PC-3 (cell line): ENCODE data around the gene PPP1R12B.
"Not testable (repeated sequence)": the region's sequence is repeated elsewhere in the genome, so short reads cannot be mapped to it uniquely, and the experiment has no call there.

ENCODE experiments used
- EZH2 ChIP-seq: fragments of 300-600 bp; sonication (generic); IDR thresholded peaks from one replicate; pipeline ENCODE4 v1.6.1; 2017; ENCODE audit warnings: antibody characterized with exemption, mild to moderate bottlenecking, low read length; ENCODE audit not compliant: unreplicated experiment
- TF ChIP-seq, protein P1 (sequence below): fragments of 300-600 bp; sonication (generic); conservative IDR thresholded peaks from 2 replicates; pipeline ENCODE4 v1.5.1; 2017; ENCODE audit warnings: antibody characterized with exemption, low read depth, mild to moderate bottlenecking, low read length

- TF ChIP-seq, protein P1, sequence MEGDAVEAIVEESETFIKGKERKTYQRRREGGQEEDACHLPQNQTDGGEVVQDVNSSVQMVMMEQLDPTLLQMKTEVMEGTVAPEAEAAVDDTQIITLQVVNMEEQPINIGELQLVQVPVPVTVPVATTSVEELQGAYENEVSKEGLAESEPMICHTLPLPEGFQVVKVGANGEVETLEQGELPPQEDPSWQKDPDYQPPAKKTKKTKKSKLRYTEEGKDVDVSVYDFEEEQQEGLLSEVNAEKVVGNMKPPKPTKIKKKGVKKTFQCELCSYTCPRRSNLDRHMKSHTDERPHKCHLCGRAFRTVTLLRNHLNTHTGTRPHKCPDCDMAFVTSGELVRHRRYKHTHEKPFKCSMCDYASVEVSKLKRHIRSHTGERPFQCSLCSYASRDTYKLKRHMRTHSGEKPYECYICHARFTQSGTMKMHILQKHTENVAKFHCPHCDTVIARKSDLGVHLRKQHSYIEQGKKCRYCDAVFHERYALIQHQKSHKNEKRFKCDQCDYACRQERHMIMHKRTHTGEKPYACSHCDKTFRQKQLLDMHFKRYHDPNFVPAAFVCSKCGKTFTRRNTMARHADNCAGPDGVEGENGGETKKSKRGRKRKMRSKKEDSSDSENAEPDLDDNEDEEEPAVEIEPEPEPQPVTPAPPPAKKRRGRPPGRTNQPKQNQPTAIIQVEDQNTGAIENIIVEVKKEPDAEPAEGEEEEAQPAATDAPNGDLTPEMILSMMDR, result not testable (repeated sequence)
- not testable (repeated sequence) for TF ChIP-seq EZH2
Measured at GRCh38 chr1:202456372-202457169, 108.1 kb downstream of the PPP1R12B start.
